Inflammatory macrophage treated with lipopolysaccharide for 4 hours (primary cell): ENCODE data around the gene PSMD1.
"Not testable (repeated sequence)": the region's sequence is repeated elsewhere in the genome, so short reads cannot be mapped to it uniquely, and the experiment has no call there.

Source experiments
- DNase-seq: peaks from one replicate; pipeline ENCODE4 v3.0.0-alpha.2; 2020

PSMD1 gene

DNA sequence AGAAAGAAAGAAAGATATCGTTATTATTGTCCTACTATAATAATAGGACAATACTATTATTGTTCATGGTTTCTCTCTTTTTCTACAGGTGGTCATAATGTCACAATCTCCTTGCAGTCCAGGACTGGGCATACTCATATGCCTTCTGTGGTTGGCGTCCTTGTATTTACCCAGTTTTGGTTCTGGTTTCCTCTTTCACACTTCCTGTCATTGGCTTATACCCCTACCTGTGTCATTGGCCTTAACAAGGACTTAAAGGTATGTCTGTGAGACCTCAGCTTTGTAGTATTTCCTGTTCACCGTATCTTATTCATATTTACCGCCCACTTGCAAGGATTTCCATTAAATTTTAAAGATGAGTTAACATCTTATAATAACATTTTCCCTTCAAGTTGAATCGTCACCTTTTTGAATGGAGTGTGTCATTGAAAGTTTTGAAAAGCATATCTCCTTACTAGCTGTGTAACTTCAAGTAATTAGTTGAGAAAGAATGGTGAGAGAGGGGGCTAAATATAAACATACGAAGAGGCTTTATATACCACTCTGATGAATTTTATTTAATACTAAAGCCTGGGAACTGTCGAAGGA lies 104.7 kb downstream of the PSMD1 start:
- DNase-seq = no peak

DNA sequence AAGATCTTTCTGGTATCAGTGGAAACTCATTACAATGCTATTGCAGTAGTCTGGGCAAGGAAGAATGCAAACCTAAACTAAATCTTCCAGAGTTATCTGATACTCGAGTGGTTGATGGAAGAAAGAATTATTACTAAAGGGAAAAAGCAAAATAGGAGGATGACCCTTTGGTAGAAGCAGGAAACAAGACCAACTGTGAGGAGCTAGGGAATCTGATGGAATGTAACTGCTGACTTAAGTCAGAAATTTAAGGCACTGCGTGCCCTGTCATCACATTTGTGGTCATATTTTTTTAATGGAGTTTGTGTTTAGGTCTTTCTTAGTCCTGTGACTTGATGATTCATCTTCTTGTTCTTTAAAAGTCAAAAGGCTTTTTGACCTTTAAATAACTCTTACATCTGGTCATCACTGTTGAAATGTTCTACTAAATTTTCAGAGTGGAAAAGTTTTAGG lies 105.2 kb downstream of the PSMD1 start:
- DNase-seq = peak; percentile 82

DNA sequence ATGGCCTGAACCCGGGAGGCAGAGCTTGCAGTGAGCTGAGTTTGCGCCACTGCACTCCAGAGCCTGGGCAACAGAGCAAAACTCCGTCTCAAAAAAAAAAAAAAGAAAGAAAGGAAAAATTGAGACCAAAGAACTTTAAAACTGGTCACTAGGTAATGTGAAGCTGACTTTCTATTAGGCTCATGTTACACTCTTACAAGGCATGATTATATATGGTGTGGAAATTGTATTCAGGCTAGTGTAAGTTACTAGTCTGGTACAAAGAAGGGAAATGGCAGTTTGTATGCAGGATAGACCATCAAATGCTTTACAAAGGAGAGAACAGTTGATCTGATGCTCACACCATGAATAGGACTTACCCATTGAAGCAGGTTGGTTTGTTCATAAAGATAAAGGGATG lies 106.3 kb downstream of the PSMD1 start:
- no peak for DNase-seq

DNA sequence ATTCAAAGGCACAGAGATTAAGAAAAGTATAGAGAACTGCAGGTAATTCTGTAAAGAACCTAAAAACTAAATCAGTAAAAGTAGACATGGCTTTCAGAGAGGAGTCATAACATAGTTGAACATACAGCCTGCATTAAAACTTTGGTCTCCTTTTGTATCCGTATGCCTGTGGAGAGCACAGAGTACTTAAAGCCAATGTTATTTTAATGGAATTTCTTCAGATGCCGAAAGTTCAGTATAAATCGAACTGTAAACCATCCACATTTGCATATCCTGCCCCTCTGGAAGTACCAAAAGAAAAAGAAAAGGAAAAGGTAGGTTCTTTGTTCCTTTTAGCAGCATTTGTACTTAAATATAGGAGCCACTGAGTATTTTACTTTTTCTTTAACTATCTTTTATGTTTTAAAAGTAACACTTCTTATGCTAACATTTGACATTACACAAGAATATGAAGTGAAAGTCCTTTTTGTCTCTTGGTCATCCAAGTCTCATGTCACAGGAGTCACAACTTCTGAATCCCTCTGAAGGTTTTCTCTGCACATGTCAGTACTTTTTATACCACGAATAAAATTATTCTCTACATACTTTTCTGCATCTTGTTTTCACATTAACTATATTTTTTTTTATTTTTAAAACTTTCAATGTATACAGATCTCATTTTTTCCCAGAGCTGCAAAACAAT lies 106.9 kb downstream of the PSMD1 start:
- peak; percentile 68 for DNase-seq

DNA sequence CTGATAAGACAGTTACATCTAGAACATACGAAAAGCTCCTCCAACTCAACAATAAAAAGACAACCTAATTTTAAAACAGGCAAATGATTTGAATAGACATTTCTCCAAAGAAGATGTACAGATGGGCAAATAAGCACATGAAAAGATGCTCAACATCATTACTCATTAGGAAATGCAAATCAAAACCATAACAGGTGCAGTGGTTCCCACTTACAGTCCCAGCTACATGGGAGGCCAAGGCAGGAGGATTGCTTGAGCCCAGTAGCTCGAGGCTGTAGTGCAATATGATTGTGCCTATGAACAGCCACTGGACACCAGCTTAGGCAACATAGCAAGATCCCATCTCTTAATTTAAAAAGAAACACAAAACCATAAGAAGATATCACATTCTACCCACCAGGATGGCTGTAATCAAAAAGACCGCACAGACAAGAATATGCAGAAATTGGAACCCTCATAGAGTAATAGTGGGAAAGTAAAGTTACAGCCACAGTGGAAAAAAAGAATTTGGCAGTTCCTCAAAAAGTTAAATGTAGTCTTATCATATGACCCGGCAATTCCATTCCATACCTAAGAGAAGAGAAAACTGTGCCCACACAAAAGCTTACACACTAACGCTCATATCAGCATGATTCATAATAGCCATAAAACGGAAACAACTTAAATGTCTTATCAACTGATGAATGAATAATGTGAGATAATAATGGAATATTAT lies 111.2 kb downstream of the PSMD1 start:
- peak; percentile 75 for DNase-seq

DNA sequence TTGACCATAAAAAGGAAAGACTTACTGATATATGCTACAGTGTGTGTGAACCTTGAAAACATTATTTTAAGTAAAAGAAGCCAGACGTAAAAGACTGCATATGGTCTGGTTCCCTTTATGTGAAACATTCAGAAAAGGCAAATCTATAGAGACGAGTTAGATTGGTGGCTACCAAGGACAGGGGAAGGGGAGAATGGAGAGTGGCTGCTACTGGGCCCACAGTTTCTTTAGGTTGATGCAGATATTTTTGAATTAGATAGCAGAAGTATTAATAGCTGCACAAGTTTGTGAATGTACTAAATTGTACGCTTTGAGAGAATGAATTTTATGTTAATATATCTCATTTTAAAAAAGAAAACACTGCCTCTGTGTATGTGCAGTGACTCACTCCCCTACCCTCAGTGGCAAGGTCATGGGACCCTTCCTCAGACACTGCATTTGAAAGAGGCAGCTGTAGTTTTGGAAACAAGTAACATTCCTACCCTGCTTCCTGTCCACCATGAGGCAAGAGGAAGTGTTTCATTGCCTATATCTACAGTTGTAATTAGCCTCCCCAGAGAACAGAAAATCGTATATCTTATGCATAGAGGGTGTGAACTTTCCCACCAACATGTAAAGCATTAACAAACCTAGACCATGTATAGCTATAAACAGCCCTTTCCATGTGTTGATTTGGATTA lies 111.9 kb downstream of the PSMD1 start:
- peak; percentile 51 for DNase-seq

DNA sequence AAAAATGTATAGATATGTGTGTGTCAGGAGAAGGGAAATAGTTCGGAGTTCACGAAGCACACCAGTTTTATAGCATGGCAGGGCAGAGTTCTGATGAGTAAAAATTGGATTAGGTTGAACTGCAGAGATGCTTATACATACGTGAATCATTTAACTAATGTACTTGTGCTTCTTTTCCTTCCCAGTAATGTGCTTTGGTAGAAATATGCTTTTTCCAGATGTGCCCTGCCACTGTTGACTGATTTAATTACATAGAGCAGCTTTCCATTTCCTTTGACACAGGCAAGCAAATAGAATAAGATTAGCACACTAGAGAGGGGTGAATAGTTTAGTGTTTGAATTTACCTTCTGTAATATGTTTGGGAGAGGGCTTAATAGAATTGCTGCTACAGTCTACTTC lies 112.8 kb downstream of the PSMD1 start:
- no peak for DNase-seq

DNA sequence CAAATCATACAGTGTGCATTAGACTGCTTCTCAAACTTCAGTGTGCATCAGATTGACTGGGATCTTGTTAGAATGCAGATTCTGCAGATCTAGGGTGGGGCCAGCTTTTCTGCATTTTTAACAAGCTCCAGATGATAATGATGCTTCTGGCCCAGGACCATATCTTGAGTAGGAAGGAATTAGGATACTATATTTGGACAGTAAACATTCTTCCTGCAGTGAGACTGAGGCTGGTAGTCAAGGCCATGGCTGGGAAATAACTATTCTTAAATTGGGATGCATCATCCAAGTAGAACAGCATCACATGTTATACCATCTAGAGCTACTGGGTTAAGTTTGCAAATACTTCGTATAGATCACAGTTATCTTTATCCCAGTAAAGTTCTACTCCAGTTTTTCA lies 113.4 kb downstream of the PSMD1 start:
- DNase-seq = no peak

DNA sequence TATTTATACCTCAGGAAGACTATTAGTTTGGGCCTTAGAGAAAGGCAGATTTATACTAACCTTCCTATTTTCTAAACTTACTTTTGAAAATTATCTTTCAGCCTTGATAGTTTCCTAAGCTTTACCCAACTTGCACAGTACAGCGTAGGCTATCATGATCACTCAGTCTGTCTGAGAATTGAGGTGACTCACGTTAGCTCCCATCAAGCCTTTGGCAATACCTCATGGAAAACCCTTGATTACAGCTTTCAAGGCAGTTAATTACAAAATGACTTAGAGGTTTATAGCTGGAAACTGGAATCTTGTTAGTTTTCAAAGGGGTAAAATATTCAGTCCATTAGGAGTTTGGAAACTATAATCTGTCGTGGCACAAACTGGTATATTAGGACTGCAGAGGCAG lies 115.4 kb downstream of the PSMD1 start:
- DNase-seq = peak; percentile 79

DNA sequence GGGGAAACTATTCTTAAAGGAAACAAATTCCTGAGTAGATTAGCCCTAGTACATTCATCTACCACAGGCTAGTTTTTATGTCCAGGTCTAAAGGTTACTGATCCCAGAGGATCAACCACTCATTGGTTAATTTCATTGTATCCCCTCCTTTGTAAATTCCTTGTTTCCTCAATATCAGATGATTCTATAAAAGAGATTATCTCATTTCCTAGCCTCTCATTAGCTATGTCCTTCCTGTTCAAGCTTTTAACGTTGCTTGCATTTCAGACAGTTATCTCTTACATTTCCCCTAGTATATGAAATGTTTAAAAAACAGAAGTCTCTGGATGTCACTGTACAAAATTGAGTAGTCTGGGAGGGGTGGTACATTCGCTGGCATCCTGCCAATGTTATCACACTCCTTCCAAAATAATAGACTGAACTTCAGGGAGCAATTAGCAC lies 117.6 kb downstream of the PSMD1 start:
- DNase-seq = peak; percentile 46

DNA sequence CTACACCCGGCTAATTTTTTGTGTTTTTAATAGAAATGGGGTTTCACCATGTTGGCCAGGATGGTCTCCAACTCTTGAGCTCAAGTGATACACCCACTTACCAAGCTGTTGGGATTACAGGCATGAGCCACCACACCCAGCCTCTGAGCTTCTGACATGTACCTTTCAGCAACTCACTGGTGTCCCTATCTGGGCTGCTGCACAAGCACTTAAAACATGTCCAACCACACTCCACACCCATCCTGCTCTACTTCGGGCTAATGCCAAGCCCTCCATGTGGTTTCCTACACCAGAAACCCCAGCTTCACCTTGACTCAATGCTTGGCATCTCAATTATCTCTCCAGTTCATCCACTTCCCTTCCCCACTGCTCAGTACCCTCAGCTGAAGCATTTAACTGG lies 119.4 kb downstream of the PSMD1 start:
- DNase-seq = no peak

DNA sequence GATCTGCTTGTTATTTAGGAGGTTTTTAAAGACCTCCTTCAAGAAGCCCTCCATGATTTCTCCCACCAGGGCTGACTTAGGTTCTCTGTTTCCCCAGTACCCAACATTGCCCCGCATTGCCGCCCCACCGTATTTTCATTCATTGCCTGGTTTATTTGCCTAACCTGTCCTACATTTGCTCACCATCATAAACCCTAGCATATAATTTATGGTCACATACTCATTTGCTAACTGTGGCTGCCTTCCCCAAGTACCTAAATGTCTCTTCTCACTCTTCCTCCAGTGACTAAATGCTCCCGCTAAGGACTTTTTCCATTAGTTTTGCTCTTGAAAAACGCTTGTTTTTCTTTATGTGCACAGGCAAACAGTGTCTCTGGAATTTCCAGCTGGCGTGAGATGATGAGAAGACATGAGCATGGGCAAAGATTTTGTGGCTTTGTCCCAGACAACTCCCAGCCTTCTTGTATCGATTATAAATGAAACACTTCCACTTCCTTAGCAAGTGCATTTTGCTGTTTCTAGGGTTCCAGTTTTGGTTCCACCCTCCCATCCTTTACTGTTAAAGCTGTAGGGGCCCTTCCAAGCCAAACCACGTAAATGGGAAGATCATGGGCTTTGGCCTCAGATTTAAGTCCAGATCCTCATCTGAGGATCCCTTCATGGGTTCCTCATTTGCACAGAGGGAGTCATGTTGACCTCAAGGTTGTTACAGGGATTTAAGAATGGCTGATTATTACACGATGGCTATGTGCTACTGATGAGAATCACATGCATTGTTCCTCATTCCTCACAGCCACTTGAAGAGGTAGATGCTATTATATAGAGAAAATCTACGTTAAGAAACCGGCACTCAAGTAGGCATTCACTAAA lies 120.7 kb downstream of the PSMD1 start:
- peak; percentile 55 for DNase-seq

DNA sequence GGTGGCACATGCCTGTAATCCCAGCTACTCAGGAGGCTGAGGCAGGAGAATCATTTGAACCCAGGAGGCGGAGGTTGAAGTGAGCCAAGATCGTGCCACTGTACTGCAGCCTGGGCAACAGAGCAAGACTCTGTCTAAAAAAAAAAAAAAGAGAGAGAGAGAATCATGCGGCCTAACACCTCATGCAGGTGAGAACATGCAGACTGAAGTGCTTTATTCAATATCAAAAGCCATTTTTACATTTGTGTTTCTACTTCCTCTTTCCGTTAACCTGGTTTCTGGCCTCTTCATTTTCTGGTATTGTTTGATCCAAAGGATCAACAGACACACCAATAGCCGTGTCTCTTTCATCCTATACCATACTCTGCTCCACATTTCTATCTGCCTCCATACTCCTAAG lies 122.1 kb downstream of the PSMD1 start:
- not testable (repeated sequence) for DNase-seq

DNA sequence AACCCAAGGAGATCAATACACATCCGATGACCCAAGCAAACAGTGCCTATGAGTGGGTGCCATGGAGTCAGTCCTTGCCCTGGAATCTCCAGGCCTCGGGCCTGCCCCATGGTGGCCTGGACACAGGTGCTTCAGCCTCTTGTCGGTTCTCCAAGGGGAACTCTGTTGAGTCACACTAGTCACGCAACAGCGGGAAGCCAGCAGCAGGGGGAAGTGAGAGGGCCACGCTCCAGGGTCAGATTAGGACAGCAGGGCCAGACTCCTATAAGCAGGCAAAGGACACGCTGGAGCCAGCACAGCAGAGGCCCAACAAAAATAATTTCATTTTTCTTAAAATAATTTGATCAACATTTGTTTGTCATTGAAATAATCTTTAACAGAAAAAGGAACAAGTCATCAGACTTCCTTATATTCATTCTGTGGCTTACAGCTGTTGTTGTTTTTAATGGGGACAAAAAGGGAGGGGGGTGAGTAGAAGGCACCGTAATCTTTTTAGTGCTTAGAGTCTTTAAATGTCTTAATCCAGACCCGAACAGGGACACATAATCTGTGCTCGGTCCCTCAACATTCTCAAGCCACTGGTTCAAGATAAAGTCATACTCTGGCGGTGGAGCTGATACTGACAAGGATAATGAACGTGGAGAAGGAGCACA lies 125.3 kb downstream of the PSMD1 start:
- peak; percentile 94 for DNase-seq

DNA sequence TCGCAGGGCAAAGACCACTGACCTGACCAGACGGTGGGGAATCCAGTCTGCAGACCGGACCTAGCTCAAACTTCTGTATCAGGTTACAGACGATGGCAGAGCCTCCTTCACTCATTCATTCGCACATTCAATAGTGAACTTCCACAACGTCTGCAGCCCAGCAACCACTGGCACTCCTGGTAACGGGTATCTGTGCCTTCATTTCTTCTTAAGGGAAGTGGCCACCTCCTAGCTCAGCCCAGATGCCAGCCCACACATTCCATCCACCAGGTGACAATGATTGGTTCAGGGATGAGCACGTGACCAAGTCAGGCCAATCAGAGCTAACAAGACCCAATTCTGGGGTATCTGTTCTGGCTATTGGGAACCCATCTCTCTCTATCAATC lies 125.8 kb downstream of the PSMD1 start:
- peak; percentile 58 for DNase-seq

DNA sequence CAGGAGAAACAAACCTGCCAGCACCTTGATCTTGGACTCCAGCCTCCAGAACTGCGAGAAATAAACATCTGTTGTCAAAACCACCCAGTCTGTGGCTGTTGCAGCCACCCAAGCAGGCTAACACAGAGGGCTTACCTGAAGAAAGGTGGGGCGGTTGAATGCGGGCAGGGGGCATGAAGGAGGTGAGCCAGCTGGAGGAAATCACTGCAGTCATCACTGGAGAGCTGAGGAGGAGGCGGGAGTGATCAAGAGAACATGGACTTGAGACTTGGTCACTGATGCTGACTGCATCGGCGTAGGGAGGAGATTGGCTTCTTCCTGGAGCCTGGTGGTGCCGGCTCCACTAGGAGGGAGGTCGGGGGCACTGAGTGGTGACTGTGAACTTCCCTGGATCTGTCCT lies 127.2 kb downstream of the PSMD1 start:
- DNase-seq = no peak

DNA sequence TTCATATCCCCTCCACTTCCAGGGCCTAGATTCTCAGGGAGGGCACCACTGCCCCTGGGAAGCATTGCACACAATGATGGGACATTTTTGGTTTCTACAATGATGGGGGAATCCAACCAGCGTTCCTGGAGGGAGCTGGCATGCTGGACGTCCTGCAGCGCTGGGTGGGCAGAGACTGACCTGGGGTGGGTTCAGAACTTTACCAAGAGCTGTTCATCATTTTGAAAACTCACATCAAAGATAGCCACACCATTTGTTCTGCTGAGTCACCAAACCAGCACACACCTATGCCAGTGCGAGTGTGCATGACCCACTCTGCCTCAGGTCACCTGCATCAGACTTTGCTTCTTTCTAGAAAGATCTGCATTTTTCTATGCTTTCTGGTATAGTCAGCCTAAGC lies 127.7 kb downstream of the PSMD1 start:
- DNase-seq = no peak

DNA sequence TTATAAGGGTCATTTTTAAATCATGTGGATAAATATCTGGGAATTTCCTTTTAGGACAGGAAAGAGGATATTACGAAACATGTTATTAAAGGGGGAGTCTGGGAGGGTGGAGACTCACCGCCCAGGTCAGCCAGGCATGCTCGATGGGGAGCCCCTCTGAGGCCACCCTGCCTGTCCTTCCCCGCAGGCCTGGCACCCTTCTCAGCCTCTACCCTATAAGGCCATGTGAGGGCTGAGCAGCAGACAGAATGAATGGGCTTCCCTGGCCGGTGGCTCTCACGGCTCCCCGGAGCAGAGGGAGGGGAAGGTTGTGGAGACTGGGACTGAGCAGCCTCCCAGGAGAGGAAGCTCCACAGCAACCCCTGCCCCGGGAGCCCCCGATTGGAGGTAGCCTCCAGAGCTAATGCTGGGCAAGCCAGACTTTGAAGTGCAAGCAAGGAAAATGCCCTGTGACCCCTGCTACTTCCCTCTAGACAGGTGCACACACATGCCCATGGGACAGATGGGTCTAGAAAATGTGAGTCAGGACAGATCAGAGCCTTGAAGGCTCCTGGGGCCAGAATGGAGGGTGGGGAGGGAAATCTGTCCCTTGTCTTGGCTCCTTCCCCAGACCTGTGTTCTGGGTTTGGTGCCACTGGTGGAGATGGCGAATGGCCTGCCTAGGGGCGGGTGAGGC lies 128.5 kb downstream of the PSMD1 start:
- no peak for DNase-seq

DNA sequence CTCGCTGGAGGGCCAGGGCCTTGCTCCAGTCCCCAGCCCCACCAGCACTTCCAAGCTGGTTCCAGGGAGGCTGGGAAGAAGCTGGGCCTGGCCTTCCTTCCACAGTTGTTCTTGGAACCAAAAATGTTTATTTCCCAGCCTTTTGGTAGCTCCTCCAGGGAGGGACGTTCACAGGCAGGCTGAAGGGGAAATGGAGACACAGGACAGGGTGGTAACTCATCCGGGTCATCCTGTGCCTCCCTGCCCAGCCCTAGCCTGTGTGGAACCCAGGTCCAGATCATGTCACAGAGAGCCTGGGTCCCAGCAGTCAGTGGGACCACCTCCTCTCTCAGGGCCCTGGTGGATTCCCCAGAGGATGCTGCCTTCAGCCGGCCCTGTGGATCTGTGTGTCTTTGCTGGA lies 129.2 kb downstream of the PSMD1 start:
- DNase-seq = no peak

DNA sequence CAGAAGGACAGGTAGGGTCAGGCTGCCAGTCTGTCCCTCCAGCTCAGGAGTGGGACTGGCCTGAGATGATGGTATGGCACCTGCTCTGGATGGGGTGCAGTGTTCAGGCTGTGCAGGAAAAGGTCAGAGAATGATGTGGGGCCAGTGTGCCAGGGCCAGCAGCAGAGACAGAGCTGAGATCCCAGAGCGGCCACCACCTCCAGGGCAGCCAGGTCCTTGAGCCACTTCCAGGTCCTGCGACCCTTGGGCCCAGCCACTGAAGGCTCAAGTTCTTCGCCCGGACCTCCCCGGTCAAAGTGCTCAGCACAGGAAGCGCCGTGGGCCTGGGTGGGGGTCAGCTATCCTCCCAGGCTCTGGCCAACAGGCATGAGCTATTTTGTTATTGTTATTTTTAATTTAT lies 129.7 kb downstream of the PSMD1 start:
- no peak for DNase-seq

DNA sequence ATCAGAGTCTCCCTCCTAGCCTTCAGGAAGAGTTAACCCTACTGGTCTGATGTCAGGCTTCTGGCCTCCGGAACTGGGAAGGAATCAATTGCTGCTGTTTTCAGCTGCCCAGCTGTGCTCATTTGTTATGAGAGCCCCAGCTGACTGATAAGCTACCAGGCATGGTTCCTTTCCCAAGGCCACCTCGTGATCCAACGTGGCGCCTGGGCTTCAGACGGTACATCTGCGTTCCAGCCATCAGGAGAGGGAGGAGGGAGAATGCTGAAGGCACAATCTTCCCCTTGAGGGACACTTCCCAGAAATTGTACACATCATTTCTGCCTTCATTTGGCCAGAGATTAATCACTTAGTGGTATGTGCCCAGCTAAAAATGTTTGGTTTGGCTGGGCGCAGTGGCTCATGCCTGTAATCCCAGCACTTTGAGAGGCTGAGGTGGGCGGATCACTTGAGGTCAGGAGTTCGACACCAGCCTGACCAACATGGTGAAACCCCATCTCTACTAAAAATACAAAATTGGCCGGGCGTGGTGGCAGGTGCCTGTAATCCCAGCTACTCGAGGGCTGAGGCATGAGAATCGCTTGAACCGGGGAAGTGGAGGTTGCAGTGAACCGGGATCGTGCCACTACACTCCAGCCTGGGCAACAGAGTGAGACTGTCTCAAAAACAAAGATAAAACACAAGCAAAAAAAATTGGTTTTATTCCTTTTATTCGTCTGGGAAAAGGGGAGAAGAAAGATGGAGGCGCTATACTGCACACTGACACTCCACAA lies 131.3 kb downstream of the PSMD1 start:
- no peak for DNase-seq
